Liver (tissue), 9 donors: ENCODE data around the gene IL9R. TPM values are rescaled to one million over a fixed set of nuclear protein-coding genes. Genes with fewer than 3 reads are reported as not detected.

Experiments used
- DNase-seq: peaks from one replicate; pipeline ENCODE4 v3.0.0-alpha.2; 2017; ENCODE audit warnings: low spot score
- H3K27ac ChIP-seq, 2 donors: one replicate each; pipeline ENCODE4 v1.7.0; 2013; ENCODE audit warnings: inconsistent platforms in 2 of 2, low read length in 2 of 2, control low read depth in 1 of 2, low read depth in 1 of 2, mild to moderate bottlenecking in 1 of 2
- H3K27me3 ChIP-seq, 4 donors: one replicate each; pipeline versions ENCODE4 v1.6.1 to v1.7.0; 2013; ENCODE audit warnings: low read length in 3 of 4, inconsistent platforms in 1 of 4, mild to moderate bottlenecking in 1 of 4, moderate library complexity in 1 of 4; ENCODE audit not compliant: control insufficient read depth in 4 of 4, insufficient read depth in 4 of 4
- H3K36me3 ChIP-seq, 4 donors: one replicate each; pipeline versions ENCODE4 v1.6.1 to v1.7.0; 2013; ENCODE audit warnings: low read length in 3 of 4, mild to moderate bottlenecking in 3 of 4, low read depth in 1 of 4, moderate library complexity in 1 of 4; ENCODE audit not compliant: control insufficient read depth in 4 of 4, insufficient read depth in 3 of 4
- H3K4me1 ChIP-seq, 4 donors: one replicate each; pipeline versions ENCODE4 v1.6.1 to v1.7.0; 2013; ENCODE audit warnings: low read length in 3 of 4, mild to moderate bottlenecking in 3 of 4, moderate library complexity in 1 of 4; ENCODE audit not compliant: control insufficient read depth in 4 of 4, insufficient read depth in 4 of 4
- H3K4me3 ChIP-seq, 3 donors: one replicate each; pipeline versions ENCODE4 v1.6.1 to v1.7.0; 2013; ENCODE audit warnings: low read length in 3 of 3, control low read depth in 1 of 3, low read depth in 1 of 3, mild to moderate bottlenecking in 1 of 3
- H3K9ac ChIP-seq, 2 donors: one replicate each; pipeline ENCODE4 v1.7.0; 2013; ENCODE audit warnings: low read length in 2 of 2, mild to moderate bottlenecking in 2 of 2, moderate library complexity in 2 of 2, control low read depth in 1 of 2, low read depth in 1 of 2
- H3K9me3 ChIP-seq, 4 donors: one replicate each; pipeline versions ENCODE4 v1.6.1 to v1.7.0; 2013; ENCODE audit warnings: low read length in 3 of 4; ENCODE audit not compliant: control insufficient read depth in 4 of 4
- CTCF ChIP-seq: fragments of 150-350 bp; IDR thresholded peaks from 2 replicates; pipeline ENCODE4 v1.5.1; 2017; ENCODE audit warnings: improper control_type of control experiment, low read depth, low read length; ENCODE audit not compliant: missing input control
- EGR1 ChIP-seq, 2 donors: IDR thresholded peaks; 2 replicates each; pipeline ENCODE4 v1.6.1; 2016 to 2018; ENCODE audit warnings: antibody characterized with exemption in 2 of 2, low read depth in 2 of 2
- FOXA2 ChIP-seq: IDR thresholded peaks from 2 replicates; pipeline ENCODE4 v1.6.1; 2016; ENCODE audit warnings: antibody characterized with exemption
- GABPA ChIP-seq, 2 donors: IDR thresholded peaks in 1 of 2; conservative IDR thresholded peaks in 1 of 2; 2 replicates each; pipeline ENCODE4 v1.6.1; 2016; ENCODE audit warnings: antibody characterized with exemption in 2 of 2, mild to moderate bottlenecking in 1 of 2, moderate library complexity in 1 of 2
- HNF4A ChIP-seq, 2 donors: conservative IDR thresholded peaks; 2 replicates each; pipeline ENCODE4 v1.6.1; 2016; ENCODE audit warnings: antibody characterized with exemption in 2 of 2, mild to moderate bottlenecking in 2 of 2
- HNF4G ChIP-seq: IDR thresholded peaks from 2 replicates; pipeline ENCODE4 v1.6.1; 2016; ENCODE audit warnings: antibody characterized with exemption
- JUND ChIP-seq, 2 donors: IDR thresholded peaks; 2 replicates each; pipeline ENCODE4 v1.6.1; 2016; ENCODE audit warnings: antibody characterized with exemption in 2 of 2
- NR2F2 ChIP-seq: IDR thresholded peaks from 2 replicates; pipeline ENCODE4 v1.6.1; 2016; ENCODE audit warnings: antibody characterized with exemption
- RXRA ChIP-seq, 2 donors: IDR thresholded peaks; 2 replicates each; pipeline ENCODE4 v1.6.1; 2017 to 2018; ENCODE audit warnings: antibody characterized with exemption in 2 of 2, mild to moderate bottlenecking in 1 of 2
- SP1 ChIP-seq: IDR thresholded peaks from 2 replicates; pipeline ENCODE4 v1.6.1; 2018; ENCODE audit warnings: antibody characterized with exemption, mild to moderate bottlenecking
- TAF1 ChIP-seq: conservative IDR thresholded peaks from 2 replicates; pipeline ENCODE4 v1.6.1; 2016; ENCODE audit warnings: antibody characterized with exemption, mild to moderate bottlenecking
- YY1 ChIP-seq: IDR thresholded peaks from 2 replicates; pipeline ENCODE4 v1.6.1; 2016; ENCODE audit warnings: antibody characterized with exemption, mild to moderate bottlenecking
- WGBS: extraction: QIAGEN DNeasy Blood & Tissue Kit; methylation state at CpG from one replicate; pipeline ENCODE4 v1.1.7; 2013; 5-methylcytosine and 5-hydroxymethylcytosine counted together
- polyA plus RNA-seq, 2 donors: library from polyadenylated mRNA; stranded (reverse) in 1 of 2; unstranded in 1 of 2; fragments of 200-250 nt in 1 of 2; fragments of >200 nt in 1 of 2; fragmentation: Nextera tagmentation in 1 of 2; extraction: Ambion mirVana in 1 of 2; gene quantifications; one replicate each; pipeline versions ENCODE4 v1.2.1 to v1.2.3, GENCODE V29; 2013 to 2015
- total RNA-seq, 2 donors: library from RNA; depleted of rRNA; stranded (reverse); fragments of >200 nt; gene quantifications; one replicate each; pipeline ENCODE4 v1.2.3, GENCODE V29; 2014
- TF ChIP-seq, protein P1 (sequence below): IDR thresholded peaks from 2 replicates; pipeline ENCODE4 v1.6.1; 2016; ENCODE audit warnings: antibody characterized with exemption, mild to moderate bottlenecking
- TF ChIP-seq, protein P2 (sequence below): IDR thresholded peaks from 2 replicates; pipeline ENCODE4 v1.6.1; 2016; ENCODE audit warnings: antibody characterized with exemption
- TF ChIP-seq, protein P3 (sequence below): IDR thresholded peaks from 2 replicates; pipeline ENCODE4 v1.6.1; 2016; ENCODE audit warnings: antibody characterized with exemption
- donor health status: healthy.
- donor health status: healthy.
- donor health status: healthy.
- donor health status: healthy.
- donor health status: healthy.

Gene IL9R
- total and polyA plus RNA-seq, 4 donors, result 0.05 to 0.08 (median 0.07) TPM; not detected in 1

GRCh38 chrX:155956649-155957048, 40.8 kb upstream of the IL9R start:
- Histone ChIP-seq H3K4me3 (no peak overlapping the region), H3K9ac (no peak overlapping the region), H3K36me3 (no peaks in the 10 kb centered on the region), H3K27me3 (no peaks in the 10 kb centered on the region), H3K4me1 (no peaks in the 10 kb centered on the region), H3K27ac (no peak overlapping the region), H3K9me3 (peaks cover 0 to 1% (median 0%) of the 10 kb centered on the region in 4 donors)
- no peak for DNase-seq
- WGBS, result 49% methylated on average over 3 of the region's 3 CpGs
- no peak for TF ChIP-seq SP1
- no peak for TF ChIP-seq JUND (IDR thresholded peaks at IDR 0.05)
- TF ChIP-seq GABPA (IDR thresholded peaks at IDR 0.05 in 1 of 2, conservative IDR thresholded peaks at IDR 0.05 in 1 of 2), result no peak
- TF ChIP-seq TAF1, result no peak
- no peak for TF ChIP-seq HNF4A (conservative IDR thresholded peaks at IDR 0.05)
- TF ChIP-seq, protein P1, sequence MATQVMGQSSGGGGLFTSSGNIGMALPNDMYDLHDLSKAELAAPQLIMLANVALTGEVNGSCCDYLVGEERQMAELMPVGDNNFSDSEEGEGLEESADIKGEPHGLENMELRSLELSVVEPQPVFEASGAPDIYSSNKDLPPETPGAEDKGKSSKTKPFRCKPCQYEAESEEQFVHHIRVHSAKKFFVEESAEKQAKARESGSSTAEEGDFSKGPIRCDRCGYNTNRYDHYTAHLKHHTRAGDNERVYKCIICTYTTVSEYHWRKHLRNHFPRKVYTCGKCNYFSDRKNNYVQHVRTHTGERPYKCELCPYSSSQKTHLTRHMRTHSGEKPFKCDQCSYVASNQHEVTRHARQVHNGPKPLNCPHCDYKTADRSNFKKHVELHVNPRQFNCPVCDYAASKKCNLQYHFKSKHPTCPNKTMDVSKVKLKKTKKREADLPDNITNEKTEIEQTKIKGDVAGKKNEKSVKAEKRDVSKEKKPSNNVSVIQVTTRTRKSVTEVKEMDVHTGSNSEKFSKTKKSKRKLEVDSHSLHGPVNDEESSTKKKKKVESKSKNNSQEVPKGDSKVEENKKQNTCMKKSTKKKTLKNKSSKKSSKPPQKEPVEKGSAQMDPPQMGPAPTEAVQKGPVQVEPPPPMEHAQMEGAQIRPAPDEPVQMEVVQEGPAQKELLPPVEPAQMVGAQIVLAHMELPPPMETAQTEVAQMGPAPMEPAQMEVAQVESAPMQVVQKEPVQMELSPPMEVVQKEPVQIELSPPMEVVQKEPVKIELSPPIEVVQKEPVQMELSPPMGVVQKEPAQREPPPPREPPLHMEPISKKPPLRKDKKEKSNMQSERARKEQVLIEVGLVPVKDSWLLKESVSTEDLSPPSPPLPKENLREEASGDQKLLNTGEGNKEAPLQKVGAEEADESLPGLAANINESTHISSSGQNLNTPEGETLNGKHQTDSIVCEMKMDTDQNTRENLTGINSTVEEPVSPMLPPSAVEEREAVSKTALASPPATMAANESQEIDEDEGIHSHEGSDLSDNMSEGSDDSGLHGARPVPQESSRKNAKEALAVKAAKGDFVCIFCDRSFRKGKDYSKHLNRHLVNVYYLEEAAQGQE, result no peak
- no peak for TF ChIP-seq CTCF
- no peak for TF ChIP-seq RXRA (IDR thresholded peaks at IDR 0.05)
- TF ChIP-seq, protein P2, sequence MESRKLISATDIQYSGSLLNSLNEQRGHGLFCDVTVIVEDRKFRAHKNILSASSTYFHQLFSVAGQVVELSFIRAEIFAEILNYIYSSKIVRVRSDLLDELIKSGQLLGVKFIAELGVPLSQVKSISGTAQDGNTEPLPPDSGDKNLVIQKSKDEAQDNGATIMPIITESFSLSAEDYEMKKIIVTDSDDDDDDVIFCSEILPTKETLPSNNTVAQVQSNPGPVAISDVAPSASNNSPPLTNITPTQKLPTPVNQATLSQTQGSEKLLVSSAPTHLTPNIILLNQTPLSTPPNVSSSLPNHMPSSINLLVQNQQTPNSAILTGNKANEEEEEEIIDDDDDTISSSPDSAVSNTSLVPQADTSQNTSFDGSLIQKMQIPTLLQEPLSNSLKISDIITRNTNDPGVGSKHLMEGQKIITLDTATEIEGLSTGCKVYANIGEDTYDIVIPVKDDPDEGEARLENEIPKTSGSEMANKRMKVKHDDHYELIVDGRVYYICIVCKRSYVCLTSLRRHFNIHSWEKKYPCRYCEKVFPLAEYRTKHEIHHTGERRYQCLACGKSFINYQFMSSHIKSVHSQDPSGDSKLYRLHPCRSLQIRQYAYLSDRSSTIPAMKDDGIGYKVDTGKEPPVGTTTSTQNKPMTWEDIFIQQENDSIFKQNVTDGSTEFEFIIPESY, result no peak
- TF ChIP-seq, protein P3, sequence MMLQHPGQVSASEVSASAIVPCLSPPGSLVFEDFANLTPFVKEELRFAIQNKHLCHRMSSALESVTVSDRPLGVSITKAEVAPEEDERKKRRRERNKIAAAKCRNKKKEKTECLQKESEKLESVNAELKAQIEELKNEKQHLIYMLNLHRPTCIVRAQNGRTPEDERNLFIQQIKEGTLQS, result no peak

DNA sequence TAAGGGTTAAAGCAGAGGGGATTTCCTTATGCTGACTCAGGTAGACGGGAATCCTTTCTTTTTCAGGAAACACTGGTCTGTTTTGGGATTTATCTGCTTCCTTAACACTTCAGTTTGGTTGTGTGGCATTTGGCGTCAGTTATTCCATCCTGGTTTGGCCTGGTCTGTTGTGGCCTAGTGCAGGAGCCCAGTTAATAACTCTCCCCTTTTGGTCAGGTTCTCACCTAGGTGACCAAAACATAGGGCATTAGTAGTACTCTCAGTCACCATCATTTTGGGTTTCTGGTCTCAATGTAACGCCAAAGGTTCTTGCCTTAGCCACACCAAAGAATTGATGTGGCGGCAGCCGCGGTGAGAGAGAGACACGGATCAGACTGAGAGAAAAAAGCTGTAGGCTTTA, 39.7 kb upstream of the IL9R start:
- no peaks in the 10 kb centered on the region for H3K4me1 ChIP-seq
- no peaks in the 10 kb centered on the region for H3K36me3 ChIP-seq
- H3K9ac ChIP-seq, result no peak overlapping the region
- no peaks in the 10 kb centered on the region for H3K9me3 ChIP-seq
- no peak for DNase-seq
- no peak overlapping the region for H3K27ac ChIP-seq
- no peak overlapping the region for H3K4me3 ChIP-seq
- TF ChIP-seq FOXA2 (no peak), HNF4G (no peak), TAF1 (no peak), HNF4A (conservative IDR thresholded peaks at IDR 0.05) (no peak), SP1 (no peak), YY1 (no peak), EGR1 (IDR thresholded peaks at IDR 0.05; ENCODE audit: low read depth in 2 of 2) (no peak), CTCF (no peak), NR2F2 (no peak), JUND (IDR thresholded peaks at IDR 0.05) (no peak)
- TF ChIP-seq, protein P1, result no peak
- TF ChIP-seq, protein P3, result no peak
- 68% methylated on average over 7 of the region's 7 CpGs for WGBS
- H3K27me3 ChIP-seq, result no peaks in the 10 kb centered on the region
